Smooth muscle cell (in vitro differentiated cells): ENCODE results near the gene GARRE1. TPM values are rescaled to one million over a fixed set of nuclear protein-coding genes. Genes with fewer than 3 reads are reported as not detected.
"Not testable (repeated sequence)": the region's sequence is repeated elsewhere in the genome, so short reads cannot be mapped to it uniquely, and the experiment has no call there.

Experiments
- DNase-seq: peaks from one replicate; lab custom pipeline; 2025; ENCODE audit not compliant: unreplicated experiment; lab: John Stamatoyannopoulos, UW
- H2AFZ ChIP-seq: fragments of 200-600 bp; sonication (generic); 2 replicates; pipeline ENCODE4 v1.6.0; 2016; ENCODE audit warnings: antibody characterized with exemption, low read depth, mild to moderate bottlenecking
- H3F3A ChIP-seq: fragments of 200-600 bp; sonication (generic); 2 replicates; pipeline ENCODE4 v1.6.0; 2017; ENCODE audit warnings: antibody characterized with exemption, low read depth
- H3K27ac ChIP-seq: fragments of 200-600 bp; sonication (generic); 2 replicates; pipeline ENCODE4 v1.5.1; 2016; ENCODE audit warnings: low read depth, mild to moderate bottlenecking
- H3K27me3 ChIP-seq: fragments of 200-600 bp; sonication (generic); 2 replicates; pipeline ENCODE4 v1.6.1; 2016; ENCODE audit warnings: low read depth, mild to moderate bottlenecking
- H3K36me3 ChIP-seq: fragments of 200-600 bp; sonication (generic); 2 replicates; pipeline ENCODE4 v1.5.1; 2016; ENCODE audit warnings: low read depth
- H3K4me1 ChIP-seq: fragments of 200-600 bp; sonication (generic); 2 replicates; pipeline ENCODE4 v1.5.1; 2016; ENCODE audit warnings: low read depth
- H3K4me2 ChIP-seq: fragments of 200-600 bp; sonication (generic); 2 replicates; pipeline ENCODE4 v1.6.0; 2016; ENCODE audit warnings: mild to moderate bottlenecking
- H3K4me3 ChIP-seq: fragments of 200-600 bp; sonication (generic); 2 replicates; pipeline ENCODE4 v1.5.1; 2016; ENCODE audit warnings: mild to moderate bottlenecking
- H3K79me2 ChIP-seq: fragments of 200-600 bp; sonication (generic); 2 replicates; pipeline ENCODE4 v1.6.0; 2016; ENCODE audit warnings: low read depth, mild to moderate bottlenecking
- H3K9ac ChIP-seq: fragments of 200-600 bp; sonication (generic); 2 replicates; pipeline ENCODE4 v1.6.0; 2016; ENCODE audit warnings: low read depth
- H3K9me3 ChIP-seq: fragments of 200-600 bp; sonication (generic); replicated peaks from 2 replicates; pipeline ENCODE4 v1.5.1; 2016; ENCODE audit warnings: low read depth
- H4K20me1 ChIP-seq: fragments of 200-600 bp; sonication (generic); 2 replicates; pipeline ENCODE4 v1.6.0; 2016; ENCODE audit warnings: low read depth
- WGBS: methylation state at CpG from one replicate; pipeline ENCODE4 v1.1.7; 2016; ENCODE audit warnings: low lambda C conversion rate; 5-methylcytosine and 5-hydroxymethylcytosine counted together
- polyA plus RNA-seq: library from polyadenylated mRNA; unstranded; fragments of >200 nt; fragmentation: Nextera tagmentation; extraction: Ambion mirVana; gene quantifications from 2 replicates; pipeline ENCODE4 v1.2.1, GENCODE V29; 2016
- total RNA-seq: library from RNA; depleted of rRNA; stranded (reverse); fragments of >200 nt; gene quantifications from 2 replicates; pipeline ENCODE4 v1.2.3, GENCODE V29; 2014
- TF ChIP-seq, protein P1 (sequence below): fragments of 200-600 bp; sonication (generic); IDR thresholded peaks from 2 replicates; pipeline ENCODE4 v1.5.1; 2017; ENCODE audit warnings: borderline replicate concordance, mild to moderate bottlenecking, antibody characterized with exemption; ENCODE audit not compliant: insufficient read depth, poor library complexity, severe bottlenecking

The GARRE1 gene
- total and polyA plus RNA-seq, 2 experiments from 2014 or later: 7.0 to 15.6 TPM

DNA sequence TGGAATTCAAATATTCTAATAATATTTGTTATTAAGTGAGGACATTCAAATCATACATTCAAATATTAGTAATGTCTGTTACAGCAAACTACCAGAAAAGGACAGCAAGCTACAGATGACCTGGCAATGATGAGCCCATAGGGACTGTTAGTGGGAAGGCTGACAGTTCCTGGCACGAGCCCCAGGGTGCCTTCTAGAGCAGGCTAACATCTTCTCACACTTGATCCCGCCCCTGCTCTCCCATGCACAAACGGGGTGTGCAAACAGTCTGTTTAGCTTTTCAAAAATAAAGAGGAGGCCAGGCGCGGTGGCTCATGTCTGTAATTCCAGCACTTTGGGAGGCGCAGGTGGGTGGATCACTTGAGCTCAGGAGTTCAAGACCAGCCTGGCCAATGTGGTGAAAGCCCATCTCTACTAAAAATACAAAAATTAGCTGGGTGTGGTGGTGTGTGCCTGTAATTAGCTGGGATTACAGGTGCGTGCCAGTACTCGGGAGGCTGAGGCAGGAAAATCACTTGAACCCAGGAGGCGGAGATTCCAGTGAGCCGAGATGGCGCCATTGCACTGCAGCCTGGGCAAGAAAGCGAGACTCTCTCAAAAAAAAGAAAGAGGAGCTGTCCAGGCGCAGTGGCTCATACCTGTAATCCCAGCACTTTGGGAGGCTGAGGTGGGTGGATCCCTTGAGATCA lies 9.6 kb upstream of the GARRE1 start:
- no peak overlapping the region for H3K9ac ChIP-seq
- WGBS: 92% methylated on average over 13 of the region's 13 CpGs
- no peaks in the 10 kb centered on the region for H3K9me3 ChIP-seq
- no peaks in the 10 kb centered on the region for H3K79me2 ChIP-seq
- H3K4me2 ChIP-seq: no peak overlapping the region
- H2AFZ ChIP-seq: no peak overlapping the region
- peaks cover 4% of the 10 kb centered on the region for H3K4me1 ChIP-seq
- H3F3A ChIP-seq: no peaks in the 10 kb centered on the region
- no peaks in the 10 kb centered on the region for H4K20me1 ChIP-seq
- TF ChIP-seq, protein P1, sequence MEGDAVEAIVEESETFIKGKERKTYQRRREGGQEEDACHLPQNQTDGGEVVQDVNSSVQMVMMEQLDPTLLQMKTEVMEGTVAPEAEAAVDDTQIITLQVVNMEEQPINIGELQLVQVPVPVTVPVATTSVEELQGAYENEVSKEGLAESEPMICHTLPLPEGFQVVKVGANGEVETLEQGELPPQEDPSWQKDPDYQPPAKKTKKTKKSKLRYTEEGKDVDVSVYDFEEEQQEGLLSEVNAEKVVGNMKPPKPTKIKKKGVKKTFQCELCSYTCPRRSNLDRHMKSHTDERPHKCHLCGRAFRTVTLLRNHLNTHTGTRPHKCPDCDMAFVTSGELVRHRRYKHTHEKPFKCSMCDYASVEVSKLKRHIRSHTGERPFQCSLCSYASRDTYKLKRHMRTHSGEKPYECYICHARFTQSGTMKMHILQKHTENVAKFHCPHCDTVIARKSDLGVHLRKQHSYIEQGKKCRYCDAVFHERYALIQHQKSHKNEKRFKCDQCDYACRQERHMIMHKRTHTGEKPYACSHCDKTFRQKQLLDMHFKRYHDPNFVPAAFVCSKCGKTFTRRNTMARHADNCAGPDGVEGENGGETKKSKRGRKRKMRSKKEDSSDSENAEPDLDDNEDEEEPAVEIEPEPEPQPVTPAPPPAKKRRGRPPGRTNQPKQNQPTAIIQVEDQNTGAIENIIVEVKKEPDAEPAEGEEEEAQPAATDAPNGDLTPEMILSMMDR: no peak
- no peak overlapping the region for H3K4me3 ChIP-seq
- H3K36me3 ChIP-seq: no peaks in the 10 kb centered on the region
- H3K27me3 ChIP-seq: no peaks in the 10 kb centered on the region
- no peak for DNase-seq
- H3K27ac ChIP-seq: peak overlapping the region; percentile 74

DNA sequence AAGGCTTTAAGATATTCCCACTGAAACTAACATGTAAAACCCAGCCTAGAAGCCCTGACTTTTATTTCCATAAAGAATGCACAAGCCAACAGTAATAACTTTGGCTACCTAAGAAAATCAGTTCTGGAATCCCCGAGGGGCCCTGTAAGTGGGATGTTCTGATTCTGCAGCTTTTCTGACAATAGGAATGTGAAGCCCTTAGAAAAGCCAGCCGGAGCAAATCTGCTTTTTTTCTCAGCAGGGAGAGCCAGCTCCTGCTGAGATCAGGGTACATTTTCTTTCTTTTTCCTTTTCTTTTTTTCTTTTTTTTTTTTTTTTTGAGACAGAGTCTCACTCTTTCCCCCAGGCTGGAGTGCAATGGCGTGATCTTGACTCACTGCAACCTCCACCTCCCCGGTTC lies 8.0 kb upstream of the GARRE1 start:
- H3K4me3 ChIP-seq: no peak overlapping the region
- H4K20me1 ChIP-seq: no peaks in the 10 kb centered on the region
- 77% methylated on average over 4 of the region's 4 CpGs for WGBS
- peaks cover 4% of the 10 kb centered on the region for H3K4me1 ChIP-seq
- TF ChIP-seq, protein P1: no peak
- no peak overlapping the region for H3K9ac ChIP-seq
- no peaks in the 10 kb centered on the region for H3K36me3 ChIP-seq
- H2AFZ ChIP-seq: no peak overlapping the region
- H3K27ac ChIP-seq: no peak overlapping the region
- no peaks in the 10 kb centered on the region for H3K27me3 ChIP-seq
- no peak overlapping the region for H3K4me2 ChIP-seq
- H3F3A ChIP-seq: no peaks in the 10 kb centered on the region
- no peaks in the 10 kb centered on the region for H3K9me3 ChIP-seq
- no peak for DNase-seq
- H3K79me2 ChIP-seq: no peaks in the 10 kb centered on the region

DNA sequence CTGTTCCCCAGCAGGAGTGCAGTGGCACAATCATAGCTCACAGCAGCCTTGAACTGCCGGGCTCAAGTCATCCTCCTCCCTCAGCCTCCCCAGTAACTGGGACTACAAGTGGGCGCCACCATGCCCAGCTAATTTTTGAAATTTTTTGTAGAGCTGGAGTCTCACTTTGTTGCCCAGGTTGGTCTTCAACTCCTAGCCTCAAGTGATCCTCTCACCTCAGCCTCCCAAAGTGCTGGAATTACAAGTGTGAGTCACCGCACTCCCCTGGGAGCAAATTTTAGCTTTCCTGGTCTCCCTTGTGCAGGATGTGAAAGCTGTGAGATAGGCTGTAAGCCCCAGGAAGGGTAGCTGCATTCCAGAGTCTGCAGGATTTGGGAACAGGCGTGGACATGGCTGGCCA lies 5.4 kb upstream of the GARRE1 start:
- H3K79me2 ChIP-seq: no peaks in the 10 kb centered on the region
- H3K9ac ChIP-seq: no peak overlapping the region
- TF ChIP-seq, protein P1: no peak
- no peak overlapping the region for H3K4me3 ChIP-seq
- peaks cover 4% of the 10 kb centered on the region for H3K4me1 ChIP-seq
- H3K36me3 ChIP-seq: no peaks in the 10 kb centered on the region
- H3K27me3 ChIP-seq: no peaks in the 10 kb centered on the region
- H3F3A ChIP-seq: no peaks in the 10 kb centered on the region
- 85% methylated on average over 4 of the region's 4 CpGs for WGBS
- H3K4me2 ChIP-seq: no peak overlapping the region
- H2AFZ ChIP-seq: no peak overlapping the region
- H3K9me3 ChIP-seq: no peaks in the 10 kb centered on the region
- DNase-seq: no peak
- no peak overlapping the region for H3K27ac ChIP-seq
- H4K20me1 ChIP-seq: no peaks in the 10 kb centered on the region

DNA sequence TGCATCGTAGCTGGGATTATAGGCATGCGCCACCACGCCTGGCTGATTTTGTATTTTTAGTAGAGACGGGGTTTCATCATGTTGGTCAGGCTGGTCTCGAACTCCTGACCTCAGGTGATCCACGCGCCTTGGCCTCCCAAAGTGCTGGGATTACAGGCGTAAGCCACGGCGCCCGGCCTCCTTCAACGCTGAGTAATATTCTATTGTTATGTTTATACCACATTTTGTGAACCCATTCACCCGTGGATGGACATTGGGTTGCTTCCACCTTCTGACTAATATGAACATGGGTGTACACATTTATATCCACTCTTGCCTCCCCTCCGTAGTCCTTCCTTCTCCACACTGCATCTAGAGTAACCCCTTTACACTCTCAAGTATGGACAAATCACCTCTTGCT lies 1.2 kb upstream of the GARRE1 start:
- not testable (repeated sequence) for DNase-seq, H3K9ac ChIP-seq, H2AFZ ChIP-seq, H3K4me2 ChIP-seq, H3K36me3 ChIP-seq, H3F3A ChIP-seq, H3K27me3 ChIP-seq, H3K9me3 ChIP-seq, H3K27ac ChIP-seq, H3K4me1 ChIP-seq, H3K4me3 ChIP-seq, H4K20me1 ChIP-seq
- 99% methylated on average over 14 of the region's 14 CpGs for WGBS
- peaks cover 33% of the 10 kb centered on the region for H3K79me2 ChIP-seq

DNA sequence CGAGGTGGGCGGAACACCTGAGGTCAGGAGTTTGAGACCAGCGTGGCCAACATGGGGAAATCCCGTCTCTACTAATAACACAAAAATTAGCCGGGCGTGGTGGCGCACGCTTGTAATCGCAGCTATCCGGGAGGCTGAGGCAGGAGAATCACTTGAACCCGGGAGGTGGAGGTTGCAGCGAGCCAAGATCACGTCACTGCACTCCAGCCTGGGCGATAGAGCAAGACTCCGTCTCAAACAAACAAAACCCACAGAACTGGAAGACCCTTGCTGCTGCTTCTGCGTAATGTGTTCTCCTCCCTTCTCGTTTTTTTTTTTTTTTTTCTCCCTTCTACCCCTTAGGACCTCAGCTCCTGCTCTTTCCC lies 691 bp upstream of the GARRE1 start:
- H3F3A ChIP-seq, H3K27me3 ChIP-seq, H3K9me3 ChIP-seq, H3K4me1 ChIP-seq, DNase-seq, H3K36me3 ChIP-seq: not testable (repeated sequence)
- Histone ChIP-seq H3K4me2 (peak overlapping the region; percentile 93), H3K27ac (peak overlapping the region; percentile 76), H2AFZ (peak overlapping the region; percentile 96), H3K4me3 (peak overlapping the region; percentile 98), H4K20me1 (peaks cover 13% of the 10 kb centered on the region), H3K79me2 (peaks cover 38% of the 10 kb centered on the region), H3K9ac (peak overlapping the region; percentile 90)
- WGBS: 85% methylated on average over 17 of the region's 17 CpGs
